GM06990 (cell line): ENCODE results near the gene RHBDD1.

Source experiments
- DNase-seq: peaks from one replicate; pipeline ENCODE4 v3.0.0-alpha.2; 2011; ENCODE audit not compliant: insufficient read length; ENCODE audit errors: extremely low read depth
- H3K27me3 ChIP-seq: replicated peaks from 2 replicates; pipeline ENCODE4 v1.6.0; 2011; ENCODE audit warnings: low read length; ENCODE audit not compliant: control insufficient read depth, insufficient read depth
- H3K36me3 ChIP-seq: 2 replicates; pipeline ENCODE4 v1.5.1; 2011; ENCODE audit warnings: low read length; ENCODE audit not compliant: control insufficient read depth, insufficient read depth
- H3K4me3 ChIP-seq: replicated peaks from 2 replicates; pipeline ENCODE4 v1.5.1; 2011; ENCODE audit warnings: low read depth, mild to moderate bottlenecking, control low read depth, low read length
- CTCF ChIP-seq: IDR thresholded peaks from 2 replicates; pipeline ENCODE4 v1.5.1; 2011; ENCODE audit warnings: low read length, control low read depth, mild to moderate bottlenecking, inconsistent platforms; ENCODE audit not compliant: insufficient read depth, poor library complexity, severe bottlenecking

The RHBDD1 gene

GRCh38 chr2:226885769-226886435, 50.0 kb downstream of the RHBDD1 start:
- Histone ChIP-seq H3K4me3 (no peak overlapping the region), H3K36me3 (no peaks in the 10 kb centered on the region; the same call in 1 of the 2 replicates), H3K27me3 (no peaks in the 10 kb centered on the region)
- no peak for DNase-seq
- no peak for TF ChIP-seq CTCF

GRCh38 chr2:226887940-226888339, 52.1 kb downstream of the RHBDD1 start:
- no peak for TF ChIP-seq CTCF
- Histone ChIP-seq H3K36me3 (no peaks in the 10 kb centered on the region), H3K27me3 (no peaks in the 10 kb centered on the region), H3K4me3 (no peak overlapping the region)
- DNase-seq = no peak

- no peak for DNase-seq
- Histone ChIP-seq H3K4me3 (no peak overlapping the region), H3K36me3 (no peaks in the 10 kb centered on the region), H3K27me3 (no peaks in the 10 kb centered on the region)
- TF ChIP-seq CTCF = no peak
These were observed 52.6 kb downstream of the RHBDD1 start for GRCh38 chr2:226888378-226888965.

- Histone ChIP-seq H3K4me3 (no peak overlapping the region), H3K36me3 (no peaks in the 10 kb centered on the region), H3K27me3 (no peaks in the 10 kb centered on the region)
- no peak for TF ChIP-seq CTCF
- no peak for DNase-seq
These were observed 53.1 kb downstream of the RHBDD1 start for GRCh38 chr2:226888971-226889370.

- Histone ChIP-seq H3K36me3 (peaks cover 2% of the 10 kb centered on the region; the same call in 1 of the 2 replicates), H3K4me3 (no peak overlapping the region), H3K27me3 (no peaks in the 10 kb centered on the region)
- no peak for TF ChIP-seq CTCF
- no peak for DNase-seq
These were observed 54.4 kb downstream of the RHBDD1 start for GRCh38 chr2:226890286-226890685.
